Neural cell (in vitro differentiated cells): ENCODE results near the gene TUBE1. TPM values are rescaled to one million over a fixed set of nuclear protein-coding genes. Genes with fewer than 3 reads are reported as not detected.

Source experiments
- H2AFZ ChIP-seq: fragments of 200-600, 300-800 bp; sonication (generic), shearing (Covaris generic); 2 replicates; pipeline ENCODE4 v1.6.0; 2014; ENCODE audit warnings: low read depth, mild to moderate bottlenecking, antibody characterized with exemption, low read length, moderate library complexity
- H3F3A ChIP-seq: fragments of 200-600 bp; shearing (Covaris generic); 2 replicates; pipeline ENCODE4 v1.6.1; 2016; ENCODE audit warnings: mild to moderate bottlenecking, moderate library complexity, mixed read lengths, antibody characterized with exemption, low read length; ENCODE audit not compliant: insufficient read depth, poor library complexity, severe bottlenecking
- H3K27ac ChIP-seq: fragments of 200-600, 300-800 bp; sonication (generic), shearing (Covaris generic); 2 replicates; pipeline ENCODE4 v1.5.1; 2014; ENCODE audit warnings: mild to moderate bottlenecking, low read length, moderate library complexity
- H3K27me3 ChIP-seq: fragments of 300-800, 200-600 bp; sonication (generic), shearing (Covaris generic); 2 replicates; pipeline ENCODE4 v1.6.0; 2014; ENCODE audit warnings: mild to moderate bottlenecking, low read depth, low read length, moderate library complexity; ENCODE audit not compliant: insufficient read depth
- H3K36me3 ChIP-seq: fragments of 300-800, 200-600 bp; sonication (generic), shearing (Covaris generic); 2 replicates; pipeline ENCODE4 v1.5.1; 2014; ENCODE audit warnings: mild to moderate bottlenecking, antibody characterized with exemption, low read length, moderate library complexity; ENCODE audit not compliant: insufficient read depth
- H3K4me2 ChIP-seq: fragments of 300-800, 200-600 bp; sonication (generic), shearing (Covaris generic); 2 replicates; pipeline ENCODE4 v1.6.0; 2014; ENCODE audit warnings: mild to moderate bottlenecking, low read length
- H3K4me3 ChIP-seq: fragments of 300-800, 200-600 bp; sonication (generic), shearing (Covaris generic); 2 replicates; pipeline ENCODE4 v1.5.1; 2014; ENCODE audit warnings: mild to moderate bottlenecking, low read length, moderate library complexity
- H3K79me2 ChIP-seq: fragments of 200-600 bp; shearing (Covaris generic); replicated peaks from 2 replicates; pipeline ENCODE4 v1.6.0; 2014; ENCODE audit warnings: mild to moderate bottlenecking, low read length, moderate library complexity; ENCODE audit not compliant: insufficient read depth
- H3K9ac ChIP-seq: fragments of 300-800, 200-600 bp; sonication (generic), shearing (Covaris generic); 2 replicates; pipeline ENCODE4 v1.6.1; 2016; ENCODE audit warnings: mild to moderate bottlenecking, low read length, mixed read lengths
- H3K9me2 ChIP-seq: fragments of 200-600 bp; shearing (Covaris generic); 2 replicates; pipeline ENCODE4 v1.6.1; 2016; ENCODE audit warnings: mild to moderate bottlenecking, low read length, mixed read lengths; ENCODE audit not compliant: insufficient read depth
- H3K9me3 ChIP-seq: fragments of 200-600, 300-800 bp; sonication (generic), shearing (Covaris generic); 2 replicates; pipeline ENCODE4 v1.6.1; 2016; ENCODE audit warnings: mild to moderate bottlenecking, mixed run types, low read length, moderate library complexity, mixed read lengths
- H4K20me1 ChIP-seq: fragments of 200-600 bp; shearing (Covaris generic); 2 replicates; pipeline ENCODE4 v1.6.1; 2016; ENCODE audit warnings: mild to moderate bottlenecking, mixed run types; ENCODE audit not compliant: insufficient read depth
- CTCF ChIP-seq: fragments of 450-650 bp; IDR thresholded peaks from 2 replicates; pipeline ENCODE4 v1.5.1; 2014; ENCODE audit warnings: antibody characterized with exemption, mild to moderate bottlenecking, moderate library complexity; ENCODE audit not compliant: poor library complexity, severe bottlenecking
- EP300 ChIP-seq: fragments of 450-650 bp; conservative IDR thresholded peaks from 2 replicates; pipeline ENCODE4 v1.6.1; 2014; ENCODE audit warnings: antibody characterized with exemption, mild to moderate bottlenecking, moderate library complexity; ENCODE audit not compliant: poor library complexity, severe bottlenecking
- EZH2 ChIP-seq: fragments of 200-600, 300-800 bp; shearing (Covaris generic), sonication (generic); IDR thresholded peaks from 2 replicates; pipeline ENCODE4 v1.6.1; 2014; ENCODE audit warnings: antibody characterized with exemption, low read length, borderline replicate concordance, mild to moderate bottlenecking; ENCODE audit not compliant: insufficient read depth, poor library complexity, severe bottlenecking
- MXI1 ChIP-seq: fragments of 450-650 bp; conservative IDR thresholded peaks from 2 replicates; pipeline ENCODE4 v1.6.1; 2014; ENCODE audit warnings: antibody characterized with exemption, mild to moderate bottlenecking; ENCODE audit not compliant: poor library complexity, severe bottlenecking
- POLR2AphosphoS5 ChIP-seq: IDR thresholded peaks from 2 replicates; pipeline ENCODE4 v1.6.1; 2012
- RAD21 ChIP-seq: fragments of 450-650 bp; conservative IDR thresholded peaks from 2 replicates; pipeline ENCODE4 v1.6.1; 2014; ENCODE audit warnings: antibody characterized with exemption, mild to moderate bottlenecking, moderate library complexity
- REST ChIP-seq: IDR thresholded peaks from 2 replicates; pipeline ENCODE4 v1.6.1; 2012; ENCODE audit warnings: borderline replicate concordance
- SMC3 ChIP-seq: fragments of 450-650 bp; conservative IDR thresholded peaks from 2 replicates; pipeline ENCODE4 v1.6.1; 2014; ENCODE audit warnings: antibody characterized with exemption, mild to moderate bottlenecking, moderate library complexity; ENCODE audit not compliant: poor library complexity
- TAF1 ChIP-seq: IDR thresholded peaks from 2 replicates; pipeline ENCODE4 v1.6.1; 2012; ENCODE audit warnings: low read depth
- polyA plus RNA-seq: library from polyadenylated mRNA; depleted of rRNA; stranded (reverse); fragments of >200 nt; gene quantifications from 2 replicates; pipeline ENCODE4 v1.2.3, GENCODE V29; 2014

Gene TUBE1
- polyA plus RNA-seq, 1 donor from 2014 or later: 180 TPM

GRCh38 chr6:112037783-112038216 is 49.5 kb downstream of the TUBE1 start:
- Histone ChIP-seq H3K27me3 (no peaks in the 10 kb centered on the region), H3K4me2 (no peak overlapping the region), H3K79me2 (no peaks in the 10 kb centered on the region), H3K9me3 (no peaks in the 10 kb centered on the region), H3K27ac (no peak overlapping the region), H3K36me3 (no peaks in the 10 kb centered on the region), H3K4me3 (no peak overlapping the region), H4K20me1 (no peaks in the 10 kb centered on the region), H3K9ac (no peak overlapping the region), H3K9me2 (no peaks in the 10 kb centered on the region), H2AFZ (no peak overlapping the region), H3F3A (no peaks in the 10 kb centered on the region)
- TF ChIP-seq REST: no peak
- TF ChIP-seq SMC3: no peak
- no peak for TF ChIP-seq CTCF
- no peak for TF ChIP-seq EZH2
- TF ChIP-seq EP300: no peak
- TF ChIP-seq POLR2AphosphoS5: no peak
- TF ChIP-seq TAF1: no peak
- TF ChIP-seq MXI1: no peak
- TF ChIP-seq RAD21: no peak

- Histone ChIP-seq H3K36me3 (no peaks in the 10 kb centered on the region), H3K27me3 (no peaks in the 10 kb centered on the region), H4K20me1 (no peaks in the 10 kb centered on the region), H3K9ac (no peak overlapping the region), H3K9me3 (no peaks in the 10 kb centered on the region), H3K4me2 (no peak overlapping the region), H3K4me3 (no peak overlapping the region), H3K79me2 (no peaks in the 10 kb centered on the region), H3F3A (no peaks in the 10 kb centered on the region), H3K9me2 (no peaks in the 10 kb centered on the region), H2AFZ (no peak overlapping the region), H3K27ac (no peak overlapping the region)
- no peak for TF ChIP-seq REST
These were observed 51.1 kb downstream of the TUBE1 start for GRCh38 chr6:112036088-112036637.
